K562 (cell line): Measurements from ENCODE around the gene SPRED2. TPM values are rescaled to one million over a fixed set of nuclear protein-coding genes. Genes with fewer than 3 reads are reported as not detected.

Experiments used
- ATAC-seq: fragments of 200-7000 bp; cut with Tn5 transposase; 3 replicates; pipeline ENCODE4 v1.9.1; 2020; ENCODE audit warnings: moderate library complexity
- BruUV-seq: library from RNA; stranded (reverse); fragments of 400-500 nt; replicated peaks from 2 replicates; lab custom pipeline; 2021; lab: Mats Ljungman, UMichigan
- CTCF ChIA-PET: fragments of 300-600 bp; formaldehyde crosslinking; extraction: SDS; loops from one replicate; lab custom pipeline; 2021; ENCODE audit warnings: low intra/inter-chr PET ratio; lab: Yijun Ruan, JAX
- POLR2A ChIA-PET: fragments of 300-600, 350-650 bp; sonication (Branson Sonifier 250); formaldehyde crosslinking; extraction: SDS; loops from one replicate; lab custom pipeline; 2021; ENCODE audit warnings: antibody characterized with exemption, inconsistent platforms; lab: Yijun Ruan, JAX
- DNase-seq, 4 experiments: peaks; one replicate each; pipeline versions ENCODE4 v3.0.0 to v3.0.0-alpha.2; 2011 to 2018; ENCODE audit warnings: low spot score in 3 of 4, mixed read lengths in 3 of 4; ENCODE audit errors: extremely low read depth in 1 of 4
- FAIRE-seq: peaks from 2 replicates; lab custom pipeline; 2011; peaks lifted over from hg19 to GRCh38; lab: Jason Lieb, UNC
- H2AFZ ChIP-seq: 2 replicates; pipeline ENCODE4 v1.6.0; 2011; ENCODE audit warnings: low read depth, low read length, control low read depth, inconsistent platforms
- H3K27ac ChIP-seq: fragments of 200-600 bp; 3 replicates; pipeline ENCODE4 v1.8.0; 2011; ENCODE audit warnings: low read depth, mild to moderate bottlenecking, control low read depth, inconsistent platforms, low read length, moderate library complexity, mixed read lengths; ENCODE audit errors: extremely low read depth
- H3K27me3 ChIP-seq, 2 experiments: fragments of 300-600 bp in 1 of 2; 2 replicates in 1 of 2; 3 replicates in 1 of 2; pipeline versions ENCODE4 v1.6.0 to v1.8.0; 2011; ENCODE audit warnings: inconsistent platforms in 2 of 2, low read length in 2 of 2, mild to moderate bottlenecking in 1 of 2, mixed read lengths in 1 of 2, moderate library complexity in 1 of 2; ENCODE audit not compliant: control insufficient read depth in 2 of 2, insufficient read depth in 2 of 2
- H3K36me3 ChIP-seq: fragments of 300-600 bp; 3 replicates; pipeline ENCODE4 v1.8.0; 2011; ENCODE audit warnings: mild to moderate bottlenecking, low read length, inconsistent platforms; ENCODE audit not compliant: control insufficient read depth, insufficient read depth
- H3K4me1 ChIP-seq, 2 experiments: fragments of 200-600 bp in 1 of 2; replicated peaks in 1 of 2; 2 replicates in 1 of 2; 3 replicates in 1 of 2; pipeline versions ENCODE4 v1.5.1 to v1.8.0; 2011; ENCODE audit warnings: inconsistent platforms in 2 of 2, low read length in 2 of 2, mild to moderate bottlenecking in 1 of 2, mixed read lengths in 1 of 2, moderate library complexity in 1 of 2; ENCODE audit not compliant: control insufficient read depth in 2 of 2, insufficient read depth in 2 of 2
- H3K4me2 ChIP-seq: 2 replicates; pipeline ENCODE4 v1.6.1; 2011; ENCODE audit warnings: low read length, control low read depth, inconsistent platforms, mixed read lengths; ENCODE audit not compliant: insufficient read depth
- H3K4me3 ChIP-seq: fragments of 200-600 bp; sonication (generic), shearing (Covaris generic); 2 replicates; pipeline ENCODE4 v1.5.1; 2016; ENCODE audit warnings: control low read depth, inconsistent platforms
- H3K79me2 ChIP-seq: fragments of 200-600 bp; 3 replicates; pipeline ENCODE4 v1.8.0; 2011; ENCODE audit warnings: low read length, inconsistent platforms; ENCODE audit not compliant: control insufficient read depth, insufficient read depth
- H3K9ac ChIP-seq, 2 experiments: 2 replicates each; pipeline versions ENCODE4 v1.6.0 to v1.6.1; 2011; ENCODE audit warnings: low read depth in 2 of 2, low read length in 2 of 2, control low read depth in 1 of 2, inconsistent platforms in 1 of 2, mild to moderate bottlenecking in 1 of 2, mixed read lengths in 1 of 2; ENCODE audit not compliant: insufficient read depth in 1 of 2
- H3K9me1 ChIP-seq: one replicate; pipeline ENCODE4 v1.6.0; 2011; ENCODE audit warnings: inconsistent platforms, mild to moderate bottlenecking, low read length, moderate library complexity; ENCODE audit not compliant: control insufficient read depth, insufficient read depth
- H3K9me3 ChIP-seq: replicated peaks from 2 replicates; pipeline ENCODE4 v1.5.1; 2011; ENCODE audit warnings: low read depth, low read length, inconsistent platforms; ENCODE audit not compliant: control insufficient read depth, insufficient read depth
- H4K20me1 ChIP-seq: replicated peaks from 2 replicates; pipeline ENCODE4 v1.6.1; 2011; ENCODE audit warnings: low read length, inconsistent platforms, mixed read lengths; ENCODE audit not compliant: control insufficient read depth, insufficient read depth
- ARID1B ChIP-seq: fragments of 450-650 bp; IDR thresholded peaks from 2 replicates; pipeline ENCODE4 v1.6.1; 2016; ENCODE audit warnings: antibody characterized with exemption, mild to moderate bottlenecking, inconsistent platforms
- EZH2 ChIP-seq: IDR thresholded peaks from 2 replicates; pipeline ENCODE4 v1.6.1; 2012; ENCODE audit warnings: low read depth, mild to moderate bottlenecking, inconsistent platforms, low read length, borderline replicate concordance
- PURB ChIP-seq: sonication (generic); formaldehyde crosslinking; IDR thresholded peaks from 2 replicates; pipeline ENCODE4 v1.9.0; 2021; ENCODE audit warnings: low read depth, mild to moderate bottlenecking, missing genetic modification reagents
- TFAM ChIP-seq: fragments of 250-450 bp; sonication (Bioruptor Pico); conservative IDR thresholded peaks from 2 replicates; pipeline ENCODE4 v1.5.0; 2021; ENCODE audit warnings: mild to moderate bottlenecking, moderate library complexity
- WGBS: fragments of 100-300 bp; shearing (Covaris generic); methylation state at CpG from one replicate; pipeline ENCODE4 v1.1.6; 2016; ENCODE audit warnings: low coverage, mixed read lengths; ENCODE audit not compliant: insufficient coverage; ENCODE audit errors: missing lambda C conversion rate; 5-methylcytosine and 5-hydroxymethylcytosine counted together
- in situ Hi-C: fragments of 300-500 bp; cut with MboI; formaldehyde crosslinking; loops from 4 replicates; pipeline ENCODE4 v1.15.0; 2018; ENCODE audit warnings: inconsistent platforms, mixed read lengths
- intact Hi-C: fragments of 100-400 bp; cut with micrococcal nuclease; formaldehyde crosslinking; loops from 2 replicates; pipeline ENCODE4 v1.14.2; 2022
- polyA plus RNA-seq, 8 experiments: library from polyadenylated mRNA; depleted of rRNA in 4 of 8; stranded (reverse) in 5 of 8; unstranded in 3 of 8; fragments of >200 nt; fragmentation: Nextera tagmentation in 2 of 8; fragmentation: Illumina TruSeq in 1 of 8; extraction: Ambion mirVana in 2 of 8; extraction: Trizol in 1 of 8; gene quantifications; 2 replicates each; pipeline versions ENCODE4 v1.2.1 to v1.2.3, GENCODE V29; 2011 to 2014; ENCODE audit warnings: inconsistent platforms in 1 of 8, missing spikeins in 1 of 8
- total RNA-seq, 7 experiments: library from RNA; depleted of rRNA in 6 of 7; stranded (reverse); fragments of >200 nt in 6 of 7; fragmentation: Illumina TruSeq in 2 of 7; extraction: Trizol in 2 of 7; gene quantifications; 2 replicates each; pipeline versions ENCODE4 v1.2.1 to v1.2.3, GENCODE V29; 2011 to 2021; ENCODE audit warnings: low replicate concordance in 1 of 7
- TF ChIP-seq, protein P1 (sequence below): sonication (generic); formaldehyde crosslinking; IDR thresholded peaks from 2 replicates; pipeline ENCODE4 v1.8.1; 2023; ENCODE audit warnings: mild to moderate bottlenecking, missing genetic modification reagents

Gene SPRED2
- total and polyA plus RNA-seq, 9 of the 15 experiments (the other 6 are each of a cell fraction or from before 2014, with no cell fraction given) = 4.6 to 50.8 (median 14.1) TPM

DNA sequence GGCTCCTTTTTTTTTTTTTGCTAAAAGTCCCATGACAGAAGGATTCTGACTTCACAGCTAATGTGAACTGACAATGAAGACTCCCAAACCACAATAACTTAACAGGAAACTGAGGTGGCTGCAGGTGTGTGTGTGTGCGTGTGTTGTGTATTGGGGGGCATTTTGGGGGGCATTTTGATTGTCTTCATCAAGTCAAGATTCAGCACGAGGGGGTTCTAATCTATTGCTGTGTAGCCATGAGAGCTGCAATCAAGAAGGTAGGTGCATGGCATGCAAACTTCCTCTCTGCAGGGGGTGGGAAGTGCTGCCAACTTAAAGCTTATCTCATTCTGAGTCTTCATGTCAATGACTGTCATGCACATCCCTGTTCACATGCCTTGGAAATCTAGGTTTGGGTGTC, 25.2 kb downstream of the SPRED2 start:
- Histone ChIP-seq H3K79me2 (peaks cover 94% of the 10 kb centered on the region), H3K9ac (no peak overlapping the region), H3K9me3 (no peaks in the 10 kb centered on the region), H3K9me1 (no peaks in the 10 kb centered on the region), H3K36me3 (0 out of 3 replicates have a peak, but pooled peaks cover 2% of the 10 kb centered on the region), H3K4me3 (no peak overlapping the region), H4K20me1 (peaks cover 52% of the 10 kb centered on the region), H3K4me1 (peaks cover 14 to 40% of the 10 kb centered on the region in 2 experiments), H2AFZ (no peak overlapping the region), H3K27ac (no peak overlapping the region; the same call in 1 of the 3 replicates), H3K4me2 (no peak overlapping the region; the same call in 1 of the 2 replicates), H3K27me3 (no peaks in the 10 kb centered on the region)
- ChIA-PET POLR2A (interaction anchor here (0.9 to 2.5 kb wide), 12 partner anchors 10 to 32 kb away, joined by 3 to 29 read pairs (median 4); no protein-coding TSS in a partner anchor), CTCF (no interaction called here)
- DNase-seq (no peak), FAIRE-seq (no peak), ATAC-seq (no peak)
- no TSS peak for BruUV-seq
- in situ Hi-C loops = no loop called here
- TF ChIP-seq EZH2 (no peak), PURB (CRISPR knock-in tag) (no peak), ARID1B (no peak), TFAM (CRISPR knock-in tag) (no peak)
- TF ChIP-seq, protein P1, sequence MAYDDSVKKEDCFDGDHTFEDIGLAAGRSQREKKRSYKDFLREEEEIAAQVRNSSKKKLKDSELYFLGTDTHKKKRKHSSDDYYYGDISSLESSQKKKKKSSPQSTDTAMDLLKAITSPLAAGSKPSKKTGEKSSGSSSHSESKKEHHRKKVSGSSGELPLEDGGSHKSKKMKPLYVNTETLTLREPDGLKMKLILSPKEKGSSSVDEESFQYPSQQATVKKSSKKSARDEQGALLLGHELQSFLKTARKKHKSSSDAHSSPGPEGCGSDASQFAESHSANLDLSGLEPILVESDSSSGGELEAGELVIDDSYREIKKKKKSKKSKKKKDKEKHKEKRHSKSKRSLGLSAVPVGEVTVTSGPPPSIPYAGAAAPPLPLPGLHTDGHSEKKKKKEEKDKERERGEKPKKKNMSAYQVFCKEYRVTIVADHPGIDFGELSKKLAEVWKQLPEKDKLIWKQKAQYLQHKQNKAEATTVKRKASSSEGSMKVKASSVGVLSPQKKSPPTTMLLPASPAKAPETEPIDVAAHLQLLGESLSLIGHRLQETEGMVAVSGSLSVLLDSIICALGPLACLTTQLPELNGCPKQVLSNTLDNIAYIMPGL (CRISPR knock-in tag) = no peak
- 25% methylated on average over 2 of the region's 2 CpGs for WGBS
- intact Hi-C loops = no loop called here
